KOPT-K1 (cell line): Measurements from ENCODE around the gene ZFTA.

ENCODE experiments used
- H3K27ac ChIP-seq: fragments of 200-600 bp; sonication (generic); 2 replicates; pipeline ENCODE4 v1.5.1; 2016; ENCODE audit warnings: antibody characterized with exemption, mild to moderate bottlenecking, low read depth, low read length; ENCODE audit not compliant: poor library complexity, severe bottlenecking
- H3K36me3 ChIP-seq: fragments of 200-600 bp; sonication (generic); 2 replicates; pipeline ENCODE4 v1.5.1; 2017; ENCODE audit warnings: antibody characterized with exemption, mild to moderate bottlenecking, low read length, moderate library complexity; ENCODE audit not compliant: insufficient read depth
- H3K9me3 ChIP-seq: fragments of 200-600 bp; sonication (generic); 2 replicates; pipeline ENCODE4 v1.5.1; 2017; ENCODE audit warnings: antibody characterized with exemption, low read length, mild to moderate bottlenecking; ENCODE audit not compliant: insufficient read depth, poor library complexity, severe bottlenecking

Gene ZFTA

DNA sequence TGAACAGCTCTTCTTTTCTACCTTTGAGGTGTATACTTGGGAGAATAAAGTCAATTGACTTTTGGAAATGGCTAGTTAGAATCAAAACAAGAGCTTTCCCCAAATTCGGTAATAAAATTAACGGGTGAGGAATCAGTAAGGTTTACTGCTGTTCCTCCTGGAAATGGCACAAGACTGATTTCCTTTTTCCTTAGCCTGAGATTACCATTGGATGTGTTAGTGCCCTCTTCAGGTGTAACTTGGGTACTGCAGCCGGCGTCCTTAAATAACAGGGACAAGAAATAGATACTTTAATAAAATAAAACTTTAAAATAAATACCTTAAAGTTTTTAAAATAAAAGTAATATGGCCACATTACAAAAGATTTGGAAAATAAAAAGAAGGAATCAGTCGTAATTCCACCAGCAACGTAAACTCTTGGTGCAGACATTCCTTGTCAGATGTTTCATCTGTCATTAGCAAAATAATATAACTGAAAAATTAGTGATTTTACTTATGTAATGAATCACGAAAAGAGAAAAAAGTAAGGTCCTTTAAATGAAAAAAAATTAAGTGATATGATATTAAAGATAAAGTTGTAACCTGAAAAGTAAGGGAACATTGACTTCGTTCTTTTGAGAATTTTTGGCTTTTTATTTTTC lies 29.7 kb downstream of the ZFTA start:
- Histone ChIP-seq H3K9me3 (no peaks in the 10 kb centered on the region), H3K27ac (no peak overlapping the region), H3K36me3 (no peaks in the 10 kb centered on the region)

DNA sequence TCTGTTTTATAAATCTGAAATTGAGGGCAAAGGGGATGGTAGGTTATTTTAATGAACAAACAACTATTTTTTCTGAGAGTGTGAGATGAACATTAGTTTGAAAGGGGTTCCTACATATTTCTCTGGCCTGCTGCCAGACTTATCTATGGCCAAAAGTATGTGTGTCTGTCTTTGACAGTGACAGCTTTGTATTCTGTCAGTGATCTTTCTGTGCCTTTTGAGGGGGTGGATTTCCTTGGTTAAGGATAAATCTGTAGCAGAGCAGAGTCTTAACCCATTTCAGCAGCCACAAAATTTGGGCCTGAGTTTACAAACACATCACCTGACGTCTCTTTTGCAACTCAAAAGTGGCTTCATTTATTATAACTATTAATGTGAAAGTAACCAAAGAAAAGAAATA lies 30.9 kb downstream of the ZFTA start:
- Histone ChIP-seq H3K9me3 (no peaks in the 10 kb centered on the region), H3K36me3 (no peaks in the 10 kb centered on the region), H3K27ac (no peak overlapping the region)

- Histone ChIP-seq H3K36me3 (no peaks in the 10 kb centered on the region), H3K9me3 (no peaks in the 10 kb centered on the region), H3K27ac (no peak overlapping the region)
Observed at GRCh38 chr11:63736864-63737263, 31.7 kb downstream of the ZFTA start.

GRCh38 chr11:63729326-63729725 lies 39.2 kb downstream of the ZFTA start:
- no peaks in the 10 kb centered on the region for H3K36me3 ChIP-seq
- H3K9me3 ChIP-seq = no peaks in the 10 kb centered on the region
- no peak overlapping the region for H3K27ac ChIP-seq

DNA sequence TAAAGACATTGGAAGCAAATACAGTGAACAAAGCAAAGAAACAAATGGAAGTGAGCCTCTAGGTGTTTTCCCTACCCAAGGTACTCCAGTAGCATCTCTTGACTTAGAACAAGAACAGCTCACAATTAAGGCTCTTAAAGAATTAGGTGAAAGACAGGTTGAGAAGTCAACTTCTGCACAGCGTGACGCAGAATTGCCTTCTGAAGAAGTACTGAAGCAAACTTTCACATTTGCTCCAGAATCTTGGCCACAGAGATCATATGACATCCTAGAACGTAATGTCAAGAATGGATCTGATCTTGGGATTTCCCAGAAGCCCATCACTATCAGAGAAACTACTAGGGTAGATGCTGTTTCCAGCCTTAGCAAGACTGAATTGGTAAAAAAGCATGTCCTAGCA lies 48.0 kb downstream of the ZFTA start:
- H3K27ac ChIP-seq = no peak overlapping the region
- no peaks in the 10 kb centered on the region for H3K9me3 ChIP-seq
- peaks cover 22% of the 10 kb centered on the region; the same call in 1 of the 2 replicates for H3K36me3 ChIP-seq

DNA sequence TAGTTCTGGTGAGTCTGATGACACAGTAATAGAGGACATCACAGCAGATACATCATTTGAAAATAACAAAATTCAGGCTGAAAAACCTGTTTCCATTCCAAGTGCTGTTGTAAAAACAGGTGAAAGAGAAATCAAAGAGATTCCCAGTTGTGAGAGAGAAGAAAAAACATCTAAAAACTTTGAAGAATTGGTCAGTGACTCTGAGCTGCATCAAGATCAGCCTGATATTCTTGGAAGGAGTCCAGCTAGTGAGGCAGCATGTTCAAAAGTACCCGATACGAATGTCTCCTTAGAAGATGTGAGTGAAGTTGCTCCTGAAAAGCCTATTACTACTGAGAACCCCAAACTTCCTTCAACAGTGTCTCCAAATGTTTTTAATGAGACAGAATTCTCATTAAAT lies 48.6 kb downstream of the ZFTA start:
- Histone ChIP-seq H3K27ac (no peak overlapping the region), H3K9me3 (no peaks in the 10 kb centered on the region)

DNA sequence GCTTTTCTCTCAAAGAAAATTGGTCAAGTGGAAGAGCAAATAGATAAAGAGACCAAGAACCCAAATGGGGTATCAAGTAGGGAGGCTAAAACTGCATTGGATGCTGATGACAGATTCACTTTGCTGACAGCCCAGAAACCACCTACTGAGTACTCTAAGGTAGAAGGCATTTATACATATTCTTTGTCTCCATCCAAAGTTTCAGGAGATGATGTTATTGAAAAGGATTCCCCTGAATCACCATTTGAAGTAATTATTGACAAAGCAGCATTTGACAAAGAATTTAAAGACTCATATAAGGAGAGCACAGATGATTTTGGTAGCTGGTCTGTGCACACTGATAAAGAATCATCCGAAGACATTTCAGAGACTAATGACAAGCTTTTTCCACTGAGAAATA lies 49.6 kb downstream of the ZFTA start:
- H3K9me3 ChIP-seq = no peaks in the 10 kb centered on the region
- H3K36me3 ChIP-seq = peaks cover 27% of the 10 kb centered on the region; the same call in 1 of the 2 replicates
- no peak overlapping the region for H3K27ac ChIP-seq

More for the DNA sequence above, 48.6 kb downstream of the ZFTA start:
- peaks cover 27% of the 10 kb centered on the region; the same call in 1 of the 2 replicates for H3K36me3 ChIP-seq
